ENCODE data around the gene F10.

- no peak for TF ChIP-seq CSDC2 (CRISPR knock-in tag; IDR thresholded peaks at IDR 0.05)
- no peak for TF ChIP-seq SNAI2 (CRISPR knock-in tag; IDR thresholded peaks at IDR 0.05)
- no peak for TF ChIP-seq PPARA (CRISPR knock-in tag; IDR thresholded peaks at IDR 0.05; ENCODE audit: borderline replicate concordance)
- TF ChIP-seq BACH2 (CRISPR knock-in tag; IDR thresholded peaks at IDR 0.05; ENCODE audit: borderline replicate concordance): no peak
- no peak for TF ChIP-seq PATZ1 (CRISPR knock-in tag; IDR thresholded peaks at IDR 0.05; ENCODE audit: borderline replicate concordance)
- no peak for TF ChIP-seq ZC3H10 (CRISPR knock-in tag; IDR thresholded peaks at IDR 0.05)
- no peak for TF ChIP-seq RARB (CRISPR knock-in tag; IDR thresholded peaks at IDR 0.05)
- no peak for TF ChIP-seq TOX (CRISPR knock-in tag; IDR thresholded peaks at IDR 0.05; ENCODE audit: borderline replicate concordance)
- no peak for TF ChIP-seq ZNF70 (CRISPR knock-in tag; IDR thresholded peaks at IDR 0.05)
These were observed 40.4 kb downstream of the F10 start for GRCh38 chr13:113162783-113163685.

All from SK-N-SH treated with all-trans-retinoic acid at 6 μM for 48 hours (cell line).